Measurements from ENCODE around the gene KIF6.
"Not testable (repeated sequence)": the region's sequence is repeated elsewhere in the genome, so short reads cannot be mapped to it uniquely, and the experiment has no call there.

Gene KIF6

DNA sequence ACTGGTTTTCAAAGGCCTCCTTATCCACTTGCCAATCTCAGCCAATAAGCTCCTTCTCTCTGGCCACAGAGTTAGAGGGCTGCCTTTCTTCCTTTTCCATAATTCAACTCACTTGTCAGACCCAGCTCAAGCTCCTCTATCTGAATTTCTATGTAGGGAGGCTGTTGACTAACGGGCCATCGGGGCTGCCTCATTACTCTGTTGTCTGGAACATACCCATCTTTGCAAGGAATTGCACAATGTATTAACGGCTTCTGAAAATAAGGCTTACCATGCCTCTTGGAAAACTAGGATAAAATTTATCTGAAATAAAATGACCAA is 28.5 kb upstream of the KIF6 start:
- Histone ChIP-seq H3K4me1 (ENCODE audit: control insufficient read depth, insufficient read depth, low read length) (no peaks in the 10 kb centered on the region), H3K27me3 (ENCODE audit: control insufficient read depth, insufficient read depth, low read length) (no peaks in the 10 kb centered on the region)

GRCh38 chr6:39752835-39753724 is 27.9 kb upstream of the KIF6 start:
- H3K9ac ChIP-seq (ENCODE audit: low read length) = no peak overlapping the region
- no peaks in the 10 kb centered on the region for H3K9me3 ChIP-seq (ENCODE audit: control insufficient read depth, low read length)
- H3K4me1 ChIP-seq (ENCODE audit: control insufficient read depth, insufficient read depth, low read length) = no peaks in the 10 kb centered on the region
- H3K4me3 ChIP-seq (ENCODE audit: low read length) = no peak overlapping the region
- no peaks in the 10 kb centered on the region for H3K36me3 ChIP-seq (ENCODE audit: control insufficient read depth, insufficient read depth, low read length)
- H3K27me3 ChIP-seq (ENCODE audit: control insufficient read depth, insufficient read depth, low read length) = no peaks in the 10 kb centered on the region

More for the DNA sequence above, 28.5 kb upstream of the KIF6 start:
- Histone ChIP-seq H3K9me3 (ENCODE audit: control insufficient read depth, low read length) (no peaks in the 10 kb centered on the region), H3K4me3 (ENCODE audit: low read length) (no peak overlapping the region), H3K36me3 (ENCODE audit: control insufficient read depth, insufficient read depth, low read length) (no peaks in the 10 kb centered on the region), H3K9ac (ENCODE audit: low read length) (no peak overlapping the region)

GRCh38 chr6:39746795-39747194 is 21.6 kb upstream of the KIF6 start:
- no peaks in the 10 kb centered on the region for H3K27me3 ChIP-seq (ENCODE audit: control insufficient read depth, insufficient read depth, low read length)
- H3K36me3 ChIP-seq (ENCODE audit: control insufficient read depth, insufficient read depth, low read length) = no peaks in the 10 kb centered on the region
- H3K9me3 ChIP-seq (ENCODE audit: control insufficient read depth, low read length) = no peaks in the 10 kb centered on the region
- H3K9ac ChIP-seq (ENCODE audit: low read length) = no peak overlapping the region
- H3K4me1 ChIP-seq (ENCODE audit: control insufficient read depth, insufficient read depth, low read length) = no peaks in the 10 kb centered on the region
- no peak overlapping the region for H3K4me3 ChIP-seq (ENCODE audit: low read length)

GRCh38 chr6:39733704-39734103 is 8.5 kb upstream of the KIF6 start:
- Histone ChIP-seq H3K36me3 (ENCODE audit: control insufficient read depth, insufficient read depth, low read length) (no peaks in the 10 kb centered on the region), H3K4me3 (ENCODE audit: low read length) (no peak overlapping the region), H3K27me3 (ENCODE audit: control insufficient read depth, insufficient read depth, low read length) (peaks cover 3% of the 10 kb centered on the region), H3K4me1 (ENCODE audit: control insufficient read depth, insufficient read depth, low read length) (no peaks in the 10 kb centered on the region), H3K9ac (ENCODE audit: low read length) (no peak overlapping the region), H3K9me3 (ENCODE audit: control insufficient read depth, low read length) (no peaks in the 10 kb centered on the region)

GRCh38 chr6:39731565-39731964 is 6.4 kb upstream of the KIF6 start:
- H3K9ac ChIP-seq (ENCODE audit: low read length) = no peak overlapping the region
- peaks cover 3% of the 10 kb centered on the region for H3K27me3 ChIP-seq (ENCODE audit: control insufficient read depth, insufficient read depth, low read length)
- H3K9me3 ChIP-seq (ENCODE audit: control insufficient read depth, low read length) = no peaks in the 10 kb centered on the region
- H3K36me3 ChIP-seq (ENCODE audit: control insufficient read depth, insufficient read depth, low read length) = no peaks in the 10 kb centered on the region
- no peak overlapping the region for H3K4me3 ChIP-seq (ENCODE audit: low read length)
- no peaks in the 10 kb centered on the region for H3K4me1 ChIP-seq (ENCODE audit: control insufficient read depth, insufficient read depth, low read length)

DNA sequence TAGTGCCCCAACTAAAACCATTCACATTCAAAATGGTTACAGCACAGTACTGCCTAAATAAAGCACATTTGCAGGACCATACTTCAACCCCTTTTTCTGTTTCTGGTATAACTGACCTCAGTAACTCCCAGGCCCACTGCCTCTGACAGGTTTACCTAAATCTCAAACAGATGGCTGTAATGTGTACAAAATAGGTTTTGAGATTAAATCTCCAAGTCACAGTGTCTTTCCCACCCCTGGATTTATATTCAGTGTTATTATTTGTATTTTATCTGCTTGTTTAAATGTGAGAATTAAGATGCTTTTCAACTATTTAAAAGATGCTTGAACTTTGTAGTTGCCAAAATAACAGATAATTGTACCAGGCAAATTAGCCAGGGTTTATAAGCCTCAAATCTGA is 4.7 kb upstream of the KIF6 start:
- no peaks in the 10 kb centered on the region for H3K36me3 ChIP-seq (ENCODE audit: control insufficient read depth, insufficient read depth, low read length)
- H3K9me3 ChIP-seq (ENCODE audit: control insufficient read depth, low read length) = no peaks in the 10 kb centered on the region
- peaks cover 4% of the 10 kb centered on the region for H3K4me1 ChIP-seq (ENCODE audit: control insufficient read depth, insufficient read depth, low read length)
- no peak overlapping the region for H3K9ac ChIP-seq (ENCODE audit: low read length)
- no peak overlapping the region for H3K4me3 ChIP-seq (ENCODE audit: low read length)
- no peaks in the 10 kb centered on the region for H3K27me3 ChIP-seq (ENCODE audit: control insufficient read depth, insufficient read depth, low read length)

- Histone ChIP-seq H3K27me3 (ENCODE audit: control insufficient read depth, insufficient read depth, low read length) (no peaks in the 10 kb centered on the region), H3K9ac (ENCODE audit: low read length) (peak overlapping the region; percentile 59), H3K36me3 (ENCODE audit: control insufficient read depth, insufficient read depth, low read length) (no peaks in the 10 kb centered on the region), H3K4me3 (ENCODE audit: low read length) (peak overlapping the region; percentile 44), H3K9me3 (ENCODE audit: control insufficient read depth, low read length) (no peaks in the 10 kb centered on the region), H3K4me1 (ENCODE audit: control insufficient read depth, insufficient read depth, low read length) (peaks cover 4% of the 10 kb centered on the region)
Observed at GRCh38 chr6:39725632-39725997, 407 bp upstream of the KIF6 start.

- not testable (repeated sequence) for H3K27me3 ChIP-seq (ENCODE audit: control insufficient read depth, insufficient read depth, low read length); H3K4me1 ChIP-seq (ENCODE audit: control insufficient read depth, insufficient read depth, low read length); H3K9me3 ChIP-seq (ENCODE audit: control insufficient read depth, low read length); H3K9ac ChIP-seq (ENCODE audit: low read length); H3K4me3 ChIP-seq (ENCODE audit: low read length); H3K36me3 ChIP-seq (ENCODE audit: control insufficient read depth, insufficient read depth, low read length)
Observed at GRCh38 chr6:39723350-39723749, 1.9 kb downstream of the KIF6 start.

GRCh38 chr6:39714802-39715201 is 10.4 kb downstream of the KIF6 start:
- Histone ChIP-seq H3K4me1 (ENCODE audit: control insufficient read depth, insufficient read depth, low read length) (no peaks in the 10 kb centered on the region), H3K9me3 (ENCODE audit: control insufficient read depth, low read length) (no peaks in the 10 kb centered on the region), H3K4me3 (ENCODE audit: low read length) (no peak overlapping the region), H3K9ac (ENCODE audit: low read length) (no peak overlapping the region), H3K36me3 (ENCODE audit: control insufficient read depth, insufficient read depth, low read length) (no peaks in the 10 kb centered on the region), H3K27me3 (ENCODE audit: control insufficient read depth, insufficient read depth, low read length) (no peaks in the 10 kb centered on the region)

- H3K4me1 ChIP-seq (ENCODE audit: control insufficient read depth, insufficient read depth, low read length) = no peaks in the 10 kb centered on the region
- no peaks in the 10 kb centered on the region for H3K9me3 ChIP-seq (ENCODE audit: control insufficient read depth, low read length)
Observed at GRCh38 chr6:39707962-39708683, 17.1 kb downstream of the KIF6 start.

DNA sequence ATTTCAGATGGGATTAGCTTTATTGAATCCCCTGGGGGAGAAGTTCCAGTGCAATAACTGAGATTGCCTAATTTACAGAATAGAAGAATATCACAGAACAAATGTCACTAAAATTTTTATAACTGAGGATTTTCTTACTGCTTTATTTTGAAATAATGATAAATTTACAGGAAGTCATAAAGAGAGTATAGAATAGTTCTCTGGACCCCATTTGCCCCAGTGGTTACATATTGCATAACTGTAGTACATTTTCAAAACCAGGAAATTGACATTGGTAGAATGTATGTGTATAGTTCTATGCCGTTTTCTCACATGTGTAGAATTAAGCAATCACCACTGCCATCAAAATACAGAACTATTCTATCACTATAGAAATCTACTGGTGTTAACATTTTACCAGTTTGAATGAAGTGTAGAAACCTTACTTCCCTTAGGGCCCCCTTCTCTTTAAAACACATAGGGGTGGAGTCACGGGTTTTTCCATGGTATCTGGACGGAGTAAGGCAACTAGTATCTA is 18.3 kb downstream of the KIF6 start:
- H3K36me3 ChIP-seq (ENCODE audit: control insufficient read depth, insufficient read depth, low read length) = no peaks in the 10 kb centered on the region
- H3K4me3 ChIP-seq (ENCODE audit: low read length) = no peak overlapping the region
- no peaks in the 10 kb centered on the region for H3K4me1 ChIP-seq (ENCODE audit: control insufficient read depth, insufficient read depth, low read length)

More at GRCh38 chr6:39707962-39708683, 17.1 kb downstream of the KIF6 start:
- no peak overlapping the region for H3K4me3 ChIP-seq (ENCODE audit: low read length)
- no peak overlapping the region for H3K9ac ChIP-seq (ENCODE audit: low read length)
- no peaks in the 10 kb centered on the region for H3K36me3 ChIP-seq (ENCODE audit: control insufficient read depth, insufficient read depth, low read length)
- no peaks in the 10 kb centered on the region for H3K27me3 ChIP-seq (ENCODE audit: control insufficient read depth, insufficient read depth, low read length)

GRCh38 chr6:39702265-39702664 is 22.9 kb downstream of the KIF6 start:
- H3K9ac ChIP-seq (ENCODE audit: low read length) = no peak overlapping the region
- H3K27me3 ChIP-seq (ENCODE audit: control insufficient read depth, insufficient read depth, low read length) = no peaks in the 10 kb centered on the region
- H3K4me3 ChIP-seq (ENCODE audit: low read length) = no peak overlapping the region
- no peaks in the 10 kb centered on the region for H3K4me1 ChIP-seq (ENCODE audit: control insufficient read depth, insufficient read depth, low read length)
- H3K36me3 ChIP-seq (ENCODE audit: control insufficient read depth, insufficient read depth, low read length) = no peaks in the 10 kb centered on the region
- no peaks in the 10 kb centered on the region for H3K9me3 ChIP-seq (ENCODE audit: control insufficient read depth, low read length)

More for the DNA sequence above, 18.3 kb downstream of the KIF6 start:
- no peaks in the 10 kb centered on the region for H3K9me3 ChIP-seq (ENCODE audit: control insufficient read depth, low read length)
- H3K27me3 ChIP-seq (ENCODE audit: control insufficient read depth, insufficient read depth, low read length) = no peaks in the 10 kb centered on the region
- H3K9ac ChIP-seq (ENCODE audit: low read length) = no peak overlapping the region
